Measurements from ENCODE around the gene SLC12A7.
"Not testable (repeated sequence)": the region's sequence is repeated elsewhere in the genome, so short reads cannot be mapped to it uniquely, and the experiment has no call there.

SLC12A7 gene

DNA sequence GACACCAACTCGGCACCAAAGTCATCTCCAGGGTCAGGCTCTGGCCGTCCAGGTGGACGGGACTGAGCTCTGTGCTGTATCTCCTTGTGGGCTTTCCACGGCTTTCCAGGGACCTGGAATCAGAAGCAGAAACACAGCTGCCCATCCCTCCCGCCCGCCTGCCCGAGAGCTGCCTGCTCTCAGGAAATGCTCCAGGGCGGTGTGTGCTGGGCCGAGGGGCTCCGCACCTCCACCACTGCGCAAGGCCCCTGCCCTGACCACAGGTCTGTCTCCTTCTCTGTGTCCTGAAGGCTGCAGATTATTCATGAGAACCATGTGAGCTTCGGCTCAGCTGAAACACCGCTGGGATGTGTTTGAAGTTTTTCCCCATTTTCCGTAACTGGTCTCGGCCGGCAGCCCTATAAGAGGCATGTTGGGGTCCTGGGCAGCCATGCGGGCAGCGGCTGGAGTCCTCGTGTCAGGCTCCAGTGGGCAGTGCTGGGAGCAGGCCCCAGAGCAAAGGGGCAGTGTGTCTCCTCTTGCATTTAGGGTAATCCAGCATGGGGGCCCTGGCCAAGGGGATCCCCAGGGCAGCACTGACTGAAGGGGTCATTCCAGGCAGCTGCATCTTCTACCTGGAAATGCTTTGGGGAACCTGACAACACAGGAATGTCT, 80.4 kb downstream of the SLC12A7 start:
- no peak for DNase-seq

GRCh38 chr5:1030801-1031271, 81.0 kb downstream of the SLC12A7 start:
- no peak for DNase-seq

DNA sequence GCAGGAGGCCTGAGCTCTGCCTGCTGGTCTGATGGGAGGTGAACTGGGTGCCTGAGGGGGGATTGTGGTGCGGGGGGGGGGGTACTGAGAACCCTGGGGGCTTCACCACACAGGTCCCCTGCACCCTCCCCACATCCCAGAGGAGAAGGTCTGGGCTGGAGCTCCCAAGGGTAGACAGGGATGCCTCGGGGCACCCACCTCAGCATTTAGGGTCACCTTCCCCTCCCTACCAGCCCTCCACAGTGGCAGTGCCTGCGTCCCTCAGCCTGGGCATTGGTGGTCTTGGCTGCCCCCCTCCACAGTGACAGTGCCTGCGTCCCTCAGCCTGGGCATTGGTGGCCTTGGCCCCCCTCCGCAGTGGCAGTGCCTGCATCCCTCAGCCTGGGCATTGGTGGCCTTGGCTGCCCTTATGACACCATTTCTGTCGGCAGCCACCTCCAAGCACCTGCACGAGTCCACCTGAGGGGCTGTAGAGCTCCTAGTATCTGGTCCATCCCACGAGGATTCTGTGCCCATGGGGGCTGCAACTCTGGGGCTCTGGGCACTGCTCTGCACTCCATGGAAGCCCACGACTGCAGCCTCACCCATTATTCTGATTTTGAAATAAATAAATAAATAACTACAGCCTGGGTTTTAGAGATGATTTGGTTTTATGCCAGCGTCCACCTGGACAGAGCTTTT, 81.8 kb downstream of the SLC12A7 start:
- DNase-seq: no peak

DNA sequence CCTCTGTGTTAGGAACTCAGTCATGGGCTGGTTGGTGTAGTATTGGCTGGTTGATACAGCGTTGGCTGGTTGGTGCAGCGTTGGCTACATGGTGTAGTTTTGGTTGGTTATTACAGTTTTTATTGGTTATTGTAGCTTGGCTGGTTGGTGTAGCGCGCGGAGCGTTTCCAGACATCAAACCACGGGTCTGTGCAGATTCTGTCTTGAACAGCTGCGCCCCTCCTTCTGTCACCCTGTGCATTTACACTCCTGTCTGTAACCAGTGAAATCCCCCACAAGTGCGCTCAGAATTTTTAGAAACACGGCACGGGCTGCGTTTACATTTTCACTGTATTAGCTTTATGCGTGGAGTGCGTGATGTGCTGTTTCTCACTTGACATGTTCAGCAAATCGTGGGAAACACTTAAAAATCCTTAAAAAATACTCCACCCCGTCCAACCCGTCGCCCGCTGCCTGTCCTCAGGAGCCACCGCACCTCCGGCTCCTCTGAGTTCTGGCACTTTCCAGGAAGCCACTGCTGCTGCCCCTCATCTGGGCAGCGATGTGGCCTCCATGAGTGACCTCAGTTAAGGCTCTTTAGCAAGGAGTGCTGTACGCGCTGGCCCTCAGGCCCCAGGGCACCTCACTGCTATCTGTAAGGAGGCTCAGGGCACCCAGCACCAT, 82.5 kb downstream of the SLC12A7 start:
- DNase-seq: no peak

GRCh38 chr5:1028481-1029281, 83.2 kb downstream of the SLC12A7 start:
- DNase-seq: no peak

DNA sequence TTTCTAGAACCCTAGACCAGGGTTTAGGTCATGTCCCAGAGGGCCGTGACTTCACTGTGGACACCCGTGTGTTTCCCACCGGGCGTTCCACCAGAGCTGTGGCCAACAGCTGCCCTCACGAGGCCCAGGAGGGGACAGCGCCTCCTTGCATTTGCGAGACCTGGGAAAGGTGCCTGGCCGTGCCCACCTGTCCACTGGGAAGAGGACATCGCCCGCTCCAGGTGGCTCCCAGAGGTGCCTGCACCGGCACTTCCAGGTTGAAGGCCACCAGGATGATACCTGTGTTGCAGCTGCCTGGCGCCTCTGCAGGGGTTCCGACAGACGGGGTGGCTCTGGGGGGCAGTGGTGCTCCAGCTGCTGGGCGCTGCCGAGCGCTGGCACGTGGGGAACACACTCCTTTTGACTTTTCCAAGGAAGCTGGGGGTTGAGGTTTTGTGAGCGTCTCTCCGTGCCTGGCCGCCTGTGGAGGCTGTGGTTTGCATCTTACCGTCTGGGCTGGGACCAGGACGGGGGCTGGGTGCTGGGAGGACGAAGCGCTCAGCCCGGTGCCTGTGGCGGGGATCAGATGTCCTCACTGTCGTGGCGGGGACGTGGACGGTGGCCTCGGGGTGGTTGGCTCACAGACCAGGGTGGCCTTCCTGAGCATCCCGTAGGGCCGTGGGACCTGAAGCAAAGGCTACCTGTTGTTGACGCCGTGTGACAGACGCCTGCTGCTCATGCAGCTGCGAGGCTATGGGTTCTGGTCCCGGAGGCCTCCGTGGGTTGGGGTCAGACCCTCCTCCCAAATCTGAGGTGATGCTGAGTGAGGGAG, 84.0 kb downstream of the SLC12A7 start:
- no peak for DNase-seq

GRCh38 chr5:1026700-1027621, 84.9 kb downstream of the SLC12A7 start:
- no peak for DNase-seq

DNA sequence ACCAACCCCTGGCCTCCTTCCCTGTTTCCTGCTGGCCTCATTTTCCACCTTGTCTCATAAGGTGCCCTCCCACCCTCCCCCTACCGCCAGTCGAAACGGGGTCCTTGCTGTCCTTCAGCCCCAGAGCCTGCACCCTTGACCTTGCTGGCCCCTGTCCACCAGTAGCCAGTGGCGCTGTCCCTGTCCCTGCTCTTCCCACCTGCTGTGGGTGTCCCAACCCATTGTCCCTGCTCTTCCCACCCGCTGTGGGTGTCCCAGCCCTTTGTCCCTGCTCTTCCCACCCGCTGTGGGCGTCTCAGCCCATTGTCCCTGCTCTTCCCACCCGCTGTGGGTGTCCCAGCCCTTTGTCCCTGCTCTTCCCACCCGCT, 89.9 kb downstream of the SLC12A7 start:
- not testable (repeated sequence) for DNase-seq

DNA sequence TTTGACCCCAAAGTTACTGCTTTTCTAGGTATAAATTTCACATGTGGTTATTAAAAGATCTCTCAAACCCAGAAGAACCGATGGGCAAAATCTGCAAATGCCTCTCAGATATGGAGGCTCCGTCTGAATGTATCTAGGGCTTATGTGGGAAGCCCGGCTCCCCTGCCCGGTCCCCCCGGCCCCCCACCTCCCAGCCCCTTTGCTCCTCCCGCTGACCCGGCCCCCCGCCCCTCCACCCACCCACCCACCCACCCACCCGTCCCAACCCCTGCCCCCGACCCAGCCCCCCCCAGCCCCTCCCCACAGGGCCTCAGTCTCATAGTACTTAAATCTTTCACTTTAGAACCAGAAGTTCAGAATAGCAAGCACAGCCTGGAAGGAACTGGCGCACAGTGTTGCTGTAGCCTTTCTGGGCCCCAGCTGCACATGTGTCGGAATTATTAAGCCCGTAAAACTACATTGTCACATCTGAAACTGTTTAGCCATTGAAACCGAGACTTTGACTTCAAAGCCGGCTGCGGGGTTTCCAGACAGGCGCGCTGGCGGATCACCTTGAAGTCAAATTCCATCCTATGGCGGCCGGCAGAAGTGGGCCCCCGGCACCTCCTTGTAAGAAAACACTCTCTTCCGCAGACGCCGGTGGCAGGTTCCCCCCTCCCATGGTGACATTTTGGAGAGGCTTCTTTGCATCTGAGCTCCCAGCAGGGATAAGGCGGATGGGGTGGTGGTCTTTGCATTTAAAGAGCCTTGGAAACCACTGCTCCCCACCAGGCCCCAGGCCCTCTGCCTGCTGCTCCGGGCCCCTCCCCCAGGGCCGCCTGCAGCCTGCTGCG, 90.5 kb downstream of the SLC12A7 start:
- no peak for DNase-seq

GRCh38 chr5:1020452-1020961, 91.4 kb downstream of the SLC12A7 start:
- DNase-seq: no peak

GRCh38 chr5:1019001-1019905, 92.6 kb downstream of the SLC12A7 start:
- DNase-seq: no peak

GRCh38 chr5:1018596-1018995, 93.3 kb downstream of the SLC12A7 start:
- no peak for DNase-seq

DNA sequence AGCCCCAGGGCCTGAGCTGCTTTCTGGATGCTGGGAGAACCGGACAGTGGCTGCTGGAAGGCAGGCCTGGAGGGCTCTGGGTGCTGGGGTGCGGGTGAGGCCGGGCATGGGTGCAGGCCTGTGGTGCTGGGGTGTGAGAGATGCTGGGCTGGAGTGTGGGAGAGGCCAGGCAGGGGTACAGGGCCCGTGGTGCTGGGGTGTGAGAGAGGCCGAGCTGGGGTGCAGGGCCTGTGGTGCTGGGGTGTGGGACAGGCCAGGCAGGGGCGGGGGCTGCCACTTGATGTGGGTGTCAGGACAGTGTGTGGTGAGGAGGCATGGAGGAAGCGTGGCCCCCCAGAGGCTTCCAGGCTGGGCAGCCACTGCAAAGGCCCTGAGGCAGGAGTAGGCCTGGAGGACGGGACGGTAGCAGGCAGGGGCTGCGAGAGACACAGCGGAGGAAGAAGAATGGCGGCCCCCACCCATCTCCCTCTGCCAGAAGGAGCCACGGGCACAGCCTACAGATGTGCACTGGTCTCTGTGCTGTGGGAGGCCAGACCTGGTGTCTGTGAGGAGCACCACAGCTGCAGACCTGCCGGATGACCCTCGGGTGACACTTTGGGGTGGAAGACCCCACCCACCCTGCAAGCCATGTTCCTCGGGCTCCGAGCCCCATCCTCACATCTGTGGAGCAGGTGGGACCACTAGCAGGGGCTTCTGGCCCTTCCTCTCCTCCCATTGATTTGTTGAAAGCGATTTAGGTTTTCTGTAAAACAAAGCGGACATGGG, 94.0 kb downstream of the SLC12A7 start:
- DNase-seq: no peak

DNA sequence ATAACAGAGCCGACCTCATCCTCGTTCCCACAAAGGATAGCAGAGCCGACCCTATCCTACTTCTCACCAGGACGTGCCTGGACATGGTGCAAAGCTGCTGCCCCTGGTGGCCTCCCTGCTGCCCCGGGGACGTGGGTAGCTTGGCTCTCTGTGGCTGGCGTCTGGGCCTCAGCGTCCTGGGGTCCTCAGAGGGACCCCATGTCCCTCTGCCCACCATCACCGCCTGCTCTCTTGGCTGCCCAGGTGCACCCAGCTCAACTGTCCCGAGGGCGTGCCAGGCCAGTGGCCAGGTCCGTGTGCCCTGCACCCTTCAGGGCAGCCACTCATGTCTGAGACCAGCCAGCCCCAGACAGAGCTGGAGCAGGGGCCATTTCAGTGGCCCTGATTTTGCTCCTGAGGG, 94.8 kb downstream of the SLC12A7 start:
- DNase-seq: no peak

GRCh38 chr5:1016476-1016875, 95.4 kb downstream of the SLC12A7 start:
- no peak for DNase-seq

GRCh38 chr5:1016036-1016435, 95.8 kb downstream of the SLC12A7 start:
- DNase-seq: no peak

DNA sequence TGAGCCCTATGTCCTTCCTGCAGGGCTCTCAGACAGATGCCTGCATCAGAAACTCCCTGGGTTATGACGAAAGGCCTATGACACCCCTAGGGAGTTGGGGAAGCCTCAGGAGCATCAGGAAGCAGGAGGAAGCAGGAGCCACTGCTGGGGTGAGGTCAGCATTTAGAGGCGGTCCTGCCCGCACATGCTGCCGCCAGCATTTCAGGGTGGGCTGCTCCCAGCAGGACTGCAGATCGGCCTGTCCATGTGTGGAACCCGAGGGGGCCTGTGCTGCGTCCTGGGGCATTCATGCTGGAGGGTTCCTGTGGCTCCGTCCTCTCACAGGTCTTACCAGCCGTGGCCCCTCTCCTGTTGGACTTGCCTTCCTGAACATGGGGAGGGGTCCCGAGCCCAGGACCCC, 96.4 kb downstream of the SLC12A7 start:
- DNase-seq: no peak

GRCh38 chr5:1014781-1015221, 97.1 kb downstream of the SLC12A7 start:
- no peak for DNase-seq

Data from NK-92 treated with Interleukin-12 subunit alpha and Interleukin-12 subunit beta, amount 100 ng/mL, for 24 hours (cell line).